Neural cell (in vitro differentiated cells): ENCODE data around the gene RALA. TPM values are rescaled to one million over a fixed set of nuclear protein-coding genes. Genes with fewer than 3 reads are reported as not detected.

Experiments
- H2AFZ ChIP-seq: fragments of 200-600, 300-800 bp; sonication (generic), shearing (Covaris generic); 2 replicates; pipeline ENCODE4 v1.6.0; 2014; ENCODE audit warnings: low read depth, mild to moderate bottlenecking, antibody characterized with exemption, low read length, moderate library complexity
- H3F3A ChIP-seq: fragments of 200-600 bp; shearing (Covaris generic); 2 replicates; pipeline ENCODE4 v1.6.1; 2016; ENCODE audit warnings: mild to moderate bottlenecking, moderate library complexity, mixed read lengths, antibody characterized with exemption, low read length; ENCODE audit not compliant: insufficient read depth, poor library complexity, severe bottlenecking
- H3K27ac ChIP-seq: fragments of 200-600, 300-800 bp; sonication (generic), shearing (Covaris generic); 2 replicates; pipeline ENCODE4 v1.5.1; 2014; ENCODE audit warnings: mild to moderate bottlenecking, low read length, moderate library complexity
- H3K27me3 ChIP-seq: fragments of 300-800, 200-600 bp; sonication (generic), shearing (Covaris generic); 2 replicates; pipeline ENCODE4 v1.6.0; 2014; ENCODE audit warnings: mild to moderate bottlenecking, low read depth, low read length, moderate library complexity; ENCODE audit not compliant: insufficient read depth
- H3K36me3 ChIP-seq: fragments of 300-800, 200-600 bp; sonication (generic), shearing (Covaris generic); 2 replicates; pipeline ENCODE4 v1.5.1; 2014; ENCODE audit warnings: mild to moderate bottlenecking, antibody characterized with exemption, low read length, moderate library complexity; ENCODE audit not compliant: insufficient read depth
- H3K4me2 ChIP-seq: fragments of 300-800, 200-600 bp; sonication (generic), shearing (Covaris generic); 2 replicates; pipeline ENCODE4 v1.6.0; 2014; ENCODE audit warnings: mild to moderate bottlenecking, low read length
- H3K4me3 ChIP-seq: fragments of 300-800, 200-600 bp; sonication (generic), shearing (Covaris generic); 2 replicates; pipeline ENCODE4 v1.5.1; 2014; ENCODE audit warnings: mild to moderate bottlenecking, low read length, moderate library complexity
- H3K79me2 ChIP-seq: fragments of 200-600 bp; shearing (Covaris generic); replicated peaks from 2 replicates; pipeline ENCODE4 v1.6.0; 2014; ENCODE audit warnings: mild to moderate bottlenecking, low read length, moderate library complexity; ENCODE audit not compliant: insufficient read depth
- H3K9ac ChIP-seq: fragments of 300-800, 200-600 bp; sonication (generic), shearing (Covaris generic); 2 replicates; pipeline ENCODE4 v1.6.1; 2016; ENCODE audit warnings: mild to moderate bottlenecking, low read length, mixed read lengths
- H3K9me2 ChIP-seq: fragments of 200-600 bp; shearing (Covaris generic); 2 replicates; pipeline ENCODE4 v1.6.1; 2016; ENCODE audit warnings: mild to moderate bottlenecking, low read length, mixed read lengths; ENCODE audit not compliant: insufficient read depth
- H3K9me3 ChIP-seq: fragments of 200-600, 300-800 bp; sonication (generic), shearing (Covaris generic); 2 replicates; pipeline ENCODE4 v1.6.1; 2016; ENCODE audit warnings: mild to moderate bottlenecking, mixed run types, low read length, moderate library complexity, mixed read lengths
- H4K20me1 ChIP-seq: fragments of 200-600 bp; shearing (Covaris generic); 2 replicates; pipeline ENCODE4 v1.6.1; 2016; ENCODE audit warnings: mild to moderate bottlenecking, mixed run types; ENCODE audit not compliant: insufficient read depth
- EP300 ChIP-seq: fragments of 450-650 bp; conservative IDR thresholded peaks from 2 replicates; pipeline ENCODE4 v1.6.1; 2014; ENCODE audit warnings: antibody characterized with exemption, mild to moderate bottlenecking, moderate library complexity; ENCODE audit not compliant: poor library complexity, severe bottlenecking
- EZH2 ChIP-seq: fragments of 200-600, 300-800 bp; shearing (Covaris generic), sonication (generic); IDR thresholded peaks from 2 replicates; pipeline ENCODE4 v1.6.1; 2014; ENCODE audit warnings: antibody characterized with exemption, low read length, borderline replicate concordance, mild to moderate bottlenecking; ENCODE audit not compliant: insufficient read depth, poor library complexity, severe bottlenecking
- MXI1 ChIP-seq: fragments of 450-650 bp; conservative IDR thresholded peaks from 2 replicates; pipeline ENCODE4 v1.6.1; 2014; ENCODE audit warnings: antibody characterized with exemption, mild to moderate bottlenecking; ENCODE audit not compliant: poor library complexity, severe bottlenecking
- POLR2AphosphoS5 ChIP-seq: IDR thresholded peaks from 2 replicates; pipeline ENCODE4 v1.6.1; 2012
- RAD21 ChIP-seq: fragments of 450-650 bp; conservative IDR thresholded peaks from 2 replicates; pipeline ENCODE4 v1.6.1; 2014; ENCODE audit warnings: antibody characterized with exemption, mild to moderate bottlenecking, moderate library complexity
- REST ChIP-seq: IDR thresholded peaks from 2 replicates; pipeline ENCODE4 v1.6.1; 2012; ENCODE audit warnings: borderline replicate concordance
- SMC3 ChIP-seq: fragments of 450-650 bp; conservative IDR thresholded peaks from 2 replicates; pipeline ENCODE4 v1.6.1; 2014; ENCODE audit warnings: antibody characterized with exemption, mild to moderate bottlenecking, moderate library complexity; ENCODE audit not compliant: poor library complexity
- TAF1 ChIP-seq: IDR thresholded peaks from 2 replicates; pipeline ENCODE4 v1.6.1; 2012; ENCODE audit warnings: low read depth
- polyA plus RNA-seq: library from polyadenylated mRNA; depleted of rRNA; stranded (reverse); fragments of >200 nt; gene quantifications from 2 replicates; pipeline ENCODE4 v1.2.3, GENCODE V29; 2014
- TF ChIP-seq, protein P1 (sequence below): fragments of 450-650 bp; IDR thresholded peaks from 2 replicates; pipeline ENCODE4 v1.5.1; 2014; ENCODE audit warnings: antibody characterized with exemption, mild to moderate bottlenecking, moderate library complexity; ENCODE audit not compliant: poor library complexity, severe bottlenecking

Gene RALA
- polyA plus RNA-seq, 1 donor from 2014 or later = 36.2 TPM

DNA sequence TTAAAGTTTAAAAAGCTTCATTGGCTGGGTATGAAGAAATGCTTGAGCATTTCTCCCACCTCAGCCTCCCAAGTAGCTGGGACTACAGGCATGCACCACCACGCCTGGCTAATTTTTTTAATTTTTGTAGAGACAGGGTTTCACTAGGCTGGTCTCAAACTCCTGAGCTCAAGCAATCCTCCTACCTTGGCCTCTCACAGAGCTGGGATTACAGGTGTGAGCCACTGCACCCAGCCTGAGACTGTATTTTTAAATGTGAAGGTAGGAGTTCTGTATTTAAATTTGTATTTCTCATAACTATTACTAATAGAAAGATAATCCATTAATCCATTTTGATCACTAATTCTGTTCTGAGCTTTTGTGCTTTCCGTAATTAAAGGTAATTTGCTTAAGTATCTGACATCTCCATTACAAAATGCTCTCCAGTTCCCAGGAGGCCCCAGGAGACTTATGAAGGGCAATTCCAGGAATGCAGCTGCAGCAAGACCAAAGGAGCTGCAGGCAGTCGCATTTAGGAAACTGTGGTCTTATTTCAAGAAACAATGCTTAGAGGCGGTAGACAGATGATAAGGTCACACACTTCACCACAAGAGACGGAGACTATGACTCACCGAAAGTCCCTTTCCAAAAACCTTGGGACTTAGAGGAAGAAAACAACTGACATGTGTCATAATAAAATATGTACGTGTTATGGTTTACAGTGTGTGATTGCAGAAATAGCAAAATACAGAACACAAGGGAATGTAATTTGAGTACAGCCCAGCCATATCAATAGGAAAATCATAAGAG, 33.9 kb upstream of the RALA start:
- Histone ChIP-seq H3K4me2 (peak overlapping the region; percentile 28), H3K9me2 (no peaks in the 10 kb centered on the region), H3K27ac (no peak overlapping the region), H3K9me3 (no peaks in the 10 kb centered on the region), H3K79me2 (no peaks in the 10 kb centered on the region), H2AFZ (no peak overlapping the region), H3K4me3 (no peak overlapping the region), H3F3A (no peaks in the 10 kb centered on the region), H3K27me3 (no peaks in the 10 kb centered on the region), H4K20me1 (no peaks in the 10 kb centered on the region), H3K36me3 (no peaks in the 10 kb centered on the region), H3K9ac (no peak overlapping the region)
- TF ChIP-seq SMC3 = no peak
- no peak for TF ChIP-seq TAF1
- no peak for TF ChIP-seq POLR2AphosphoS5
- TF ChIP-seq, protein P1, sequence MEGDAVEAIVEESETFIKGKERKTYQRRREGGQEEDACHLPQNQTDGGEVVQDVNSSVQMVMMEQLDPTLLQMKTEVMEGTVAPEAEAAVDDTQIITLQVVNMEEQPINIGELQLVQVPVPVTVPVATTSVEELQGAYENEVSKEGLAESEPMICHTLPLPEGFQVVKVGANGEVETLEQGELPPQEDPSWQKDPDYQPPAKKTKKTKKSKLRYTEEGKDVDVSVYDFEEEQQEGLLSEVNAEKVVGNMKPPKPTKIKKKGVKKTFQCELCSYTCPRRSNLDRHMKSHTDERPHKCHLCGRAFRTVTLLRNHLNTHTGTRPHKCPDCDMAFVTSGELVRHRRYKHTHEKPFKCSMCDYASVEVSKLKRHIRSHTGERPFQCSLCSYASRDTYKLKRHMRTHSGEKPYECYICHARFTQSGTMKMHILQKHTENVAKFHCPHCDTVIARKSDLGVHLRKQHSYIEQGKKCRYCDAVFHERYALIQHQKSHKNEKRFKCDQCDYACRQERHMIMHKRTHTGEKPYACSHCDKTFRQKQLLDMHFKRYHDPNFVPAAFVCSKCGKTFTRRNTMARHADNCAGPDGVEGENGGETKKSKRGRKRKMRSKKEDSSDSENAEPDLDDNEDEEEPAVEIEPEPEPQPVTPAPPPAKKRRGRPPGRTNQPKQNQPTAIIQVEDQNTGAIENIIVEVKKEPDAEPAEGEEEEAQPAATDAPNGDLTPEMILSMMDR = no peak
- TF ChIP-seq MXI1 = no peak
- TF ChIP-seq EP300 = no peak
- TF ChIP-seq REST = no peak
- TF ChIP-seq RAD21 = no peak
- TF ChIP-seq EZH2 = no peak

DNA sequence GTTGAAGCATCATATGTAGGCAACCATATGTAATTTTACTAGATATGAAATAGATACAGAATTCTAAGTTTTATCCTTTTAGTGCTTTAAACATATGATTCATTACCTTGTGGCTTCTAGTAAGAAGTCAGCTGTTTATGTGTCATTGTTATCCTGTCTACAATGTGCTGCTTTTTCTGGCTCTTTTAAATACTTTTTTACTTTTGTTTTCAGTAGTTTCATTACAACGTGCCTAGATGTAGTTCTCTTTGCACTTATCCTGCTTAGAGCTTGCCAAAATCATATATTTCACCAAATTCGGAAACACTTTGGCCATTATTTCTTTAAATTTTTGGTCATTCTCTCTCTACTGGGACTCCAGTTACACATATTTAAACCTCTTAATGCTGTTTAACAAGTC, 30.8 kb upstream of the RALA start:
- Histone ChIP-seq H2AFZ (no peak overlapping the region), H3K9ac (no peak overlapping the region), H3K9me2 (no peaks in the 10 kb centered on the region)

More for the DNA sequence above, 30.8 kb upstream of the RALA start:
- no peaks in the 10 kb centered on the region for H3F3A ChIP-seq
- TF ChIP-seq, protein P1 = no peak
- TF ChIP-seq TAF1 (no peak), SMC3 (no peak), EZH2 (no peak), RAD21 (no peak), POLR2AphosphoS5 (no peak), EP300 (no peak), MXI1 (no peak), REST (no peak)
- H3K9me3 ChIP-seq = no peaks in the 10 kb centered on the region
- H3K27ac ChIP-seq = no peak overlapping the region
- H3K36me3 ChIP-seq = no peaks in the 10 kb centered on the region
- H3K79me2 ChIP-seq = no peaks in the 10 kb centered on the region
- no peaks in the 10 kb centered on the region for H4K20me1 ChIP-seq
- no peaks in the 10 kb centered on the region for H3K27me3 ChIP-seq
- no peak overlapping the region for H3K4me3 ChIP-seq
- H3K4me2 ChIP-seq = no peak overlapping the region
